Forelimb muscle (tissue), 1 donor: ENCODE data around the gene PYGM. TPM values are rescaled to one million over a fixed set of nuclear protein-coding genes. Genes with fewer than 3 reads are reported as not detected.

ENCODE experiments used
- DNase-seq: peaks from one replicate; pipeline ENCODE4 v3.0.0-alpha.2; 2013; ENCODE audit warnings: low read depth
- polyA plus RNA-seq: library from polyadenylated mRNA; unstranded; fragments of 120-200 nt; gene quantifications from one replicate; pipeline ENCODE4 v1.2.1, GENCODE V29; 2013; ENCODE audit not compliant: insufficient read length

PYGM gene
- polyA plus RNA-seq, 1 donor: 294 TPM

DNA sequence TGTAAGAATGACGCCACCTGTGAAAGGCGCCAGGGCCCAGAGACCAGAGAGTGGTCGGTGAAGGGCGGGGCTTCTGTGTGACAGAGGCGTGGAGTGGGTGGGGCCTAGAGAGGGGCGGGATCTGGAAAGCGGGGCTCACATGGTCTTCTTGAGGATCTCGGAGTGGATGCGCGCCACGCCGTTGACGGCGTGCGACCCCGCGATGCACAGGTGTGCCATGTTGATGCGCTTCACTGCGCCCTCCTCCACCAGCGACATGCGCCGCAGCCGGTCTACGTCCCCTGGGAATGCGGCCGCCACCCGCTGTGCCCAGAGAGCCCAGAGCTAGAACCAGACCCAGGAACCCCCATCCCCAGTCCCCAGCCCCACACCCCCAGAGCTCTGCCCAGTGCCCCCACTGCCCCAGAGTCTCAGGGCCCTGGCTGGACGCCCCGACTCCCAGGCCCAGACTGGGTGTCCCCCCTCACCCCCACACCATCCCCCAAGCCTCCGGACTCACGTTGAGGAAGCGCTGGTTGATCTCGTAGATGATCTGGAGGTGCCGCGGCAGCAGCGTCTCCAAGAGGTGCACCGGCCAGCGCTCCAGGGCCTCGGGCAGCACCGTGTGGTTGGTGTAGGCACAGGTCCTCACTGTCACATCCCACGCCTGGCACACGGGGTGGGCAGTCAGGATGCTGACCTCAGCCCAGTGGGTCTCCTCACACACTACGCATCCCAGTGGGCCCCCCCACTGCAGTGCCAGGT is 6.2 kb downstream of the PYGM start:
- DNase-seq: no peak

DNA sequence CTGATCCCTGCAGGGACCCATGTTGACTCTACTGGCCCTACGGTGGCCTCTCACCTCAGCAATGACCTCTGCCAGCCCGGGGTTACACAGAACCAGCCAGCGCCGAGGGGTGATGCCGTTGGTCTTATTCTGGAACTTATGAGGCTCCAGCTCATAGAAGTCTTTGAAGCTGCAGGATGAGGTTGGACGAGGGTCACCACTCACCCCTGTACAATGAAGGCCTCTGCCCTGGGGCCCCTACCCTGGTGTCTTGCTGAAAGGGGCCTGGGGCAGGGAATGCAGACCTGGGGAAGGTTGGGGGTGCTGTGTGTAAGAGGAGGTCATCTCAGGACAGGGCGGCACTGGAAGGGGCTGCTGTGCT is 6.8 kb downstream of the PYGM start:
- no peak for DNase-seq

DNA sequence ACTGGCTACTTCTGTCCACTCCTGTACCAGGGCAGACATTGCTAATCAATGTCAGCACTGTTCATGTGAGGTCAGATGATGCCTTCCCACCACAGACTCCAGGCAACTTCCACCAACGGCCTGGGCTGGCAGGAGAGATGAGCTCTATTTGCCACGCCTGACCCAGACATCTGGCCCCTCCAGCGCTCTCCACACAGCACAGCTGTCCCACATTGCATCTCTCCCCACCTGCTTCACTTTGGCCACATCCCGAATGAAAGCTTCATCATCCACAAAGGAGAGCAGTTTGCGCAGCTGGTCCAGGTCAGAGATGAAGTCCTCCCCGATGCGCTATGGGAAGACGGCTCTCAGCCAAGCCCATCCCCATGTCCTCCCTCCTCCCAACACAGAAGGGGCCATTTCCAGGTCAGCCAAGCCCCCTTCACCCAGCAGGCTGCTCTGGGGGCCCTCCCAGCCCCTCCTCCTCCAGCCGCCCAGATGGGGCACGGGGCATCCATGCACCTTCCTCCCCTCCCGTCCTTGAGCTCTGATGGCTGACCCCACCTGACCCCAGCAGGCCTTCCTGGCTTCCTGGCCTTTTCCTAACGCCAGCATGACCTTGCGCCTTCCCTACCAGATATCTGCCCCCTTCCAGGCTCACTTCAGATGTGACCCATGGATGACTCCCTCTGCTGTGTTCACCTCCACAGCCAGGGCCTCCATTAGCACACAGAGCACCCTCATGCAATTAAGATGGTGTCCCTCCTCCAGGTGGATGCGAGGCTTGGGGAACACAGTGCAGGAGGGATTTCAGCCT is 7.4 kb downstream of the PYGM start:
- DNase-seq: no peak

DNA sequence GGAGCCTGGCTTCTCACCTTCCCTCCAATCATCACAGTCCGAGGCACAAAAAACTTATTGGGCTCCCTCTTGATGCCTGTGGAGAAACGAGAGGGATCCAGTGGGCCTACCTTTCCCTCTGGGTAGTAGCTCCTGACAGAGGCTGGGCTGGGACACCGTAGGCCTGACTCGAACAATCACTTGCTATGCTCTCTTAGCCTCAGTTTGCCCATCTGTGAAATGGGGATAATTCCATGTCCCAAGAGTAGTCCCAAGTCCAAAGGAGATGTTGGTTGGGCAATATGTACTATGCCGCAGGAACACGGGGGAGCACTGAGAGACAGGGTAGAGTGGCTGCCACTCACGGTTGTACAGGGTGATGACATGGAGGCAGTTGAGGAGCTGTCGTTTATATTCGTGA is 8.2 kb downstream of the PYGM start:
- no peak for DNase-seq

DNA sequence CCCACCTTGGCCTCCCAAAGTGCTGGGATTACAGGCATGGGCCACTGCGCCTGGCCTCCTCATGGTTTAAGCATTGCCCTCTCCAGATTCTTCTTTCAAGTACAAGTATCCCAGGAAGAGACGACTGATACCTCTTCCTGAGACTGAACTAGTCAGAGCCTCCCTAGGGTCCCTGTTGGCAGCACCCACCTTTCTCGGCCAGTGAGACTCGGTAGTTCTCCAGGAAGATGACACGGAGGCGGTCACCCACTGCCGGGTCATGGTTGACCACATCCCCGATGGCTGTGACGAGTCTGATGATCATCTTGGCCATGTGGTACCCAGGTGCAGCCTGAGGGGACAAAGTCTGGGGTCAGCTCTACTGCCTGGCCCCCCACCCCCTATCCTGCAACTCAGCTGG is 8.6 kb downstream of the PYGM start:
- DNase-seq: no peak

DNA sequence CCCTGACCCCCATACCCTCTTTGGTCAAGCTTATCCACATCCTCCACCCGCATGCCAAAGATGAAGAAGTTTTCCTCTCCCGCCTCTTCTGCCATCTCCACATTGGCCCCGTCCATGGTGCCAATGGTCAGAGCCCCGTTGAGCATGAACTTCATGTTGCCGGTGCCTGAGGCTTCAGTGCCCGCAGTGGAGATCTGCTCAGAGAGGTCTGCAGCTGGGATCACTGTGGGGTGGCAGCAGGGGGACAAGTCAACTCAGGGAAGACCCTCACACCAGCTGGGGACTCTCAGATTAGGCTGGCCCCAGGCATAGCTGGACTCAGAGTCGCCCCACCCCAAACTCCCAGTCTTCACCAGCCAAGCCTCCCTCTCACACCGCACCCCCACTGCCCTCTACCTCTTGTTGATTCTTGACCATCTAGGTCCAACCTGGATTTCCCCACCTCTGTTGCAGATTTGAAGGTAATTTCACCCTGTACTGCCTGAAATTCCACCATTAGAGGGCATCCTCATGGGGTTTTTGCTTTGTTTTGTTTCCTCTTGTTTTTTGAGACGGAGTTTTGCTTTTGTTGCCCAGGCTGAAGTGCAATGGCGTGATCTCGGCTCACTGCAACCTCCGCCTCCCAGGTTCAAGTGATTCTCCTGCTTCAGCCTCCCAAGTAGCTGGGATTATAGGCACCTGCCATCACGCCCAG is 9.3 kb downstream of the PYGM start:
- DNase-seq: no peak

DNA sequence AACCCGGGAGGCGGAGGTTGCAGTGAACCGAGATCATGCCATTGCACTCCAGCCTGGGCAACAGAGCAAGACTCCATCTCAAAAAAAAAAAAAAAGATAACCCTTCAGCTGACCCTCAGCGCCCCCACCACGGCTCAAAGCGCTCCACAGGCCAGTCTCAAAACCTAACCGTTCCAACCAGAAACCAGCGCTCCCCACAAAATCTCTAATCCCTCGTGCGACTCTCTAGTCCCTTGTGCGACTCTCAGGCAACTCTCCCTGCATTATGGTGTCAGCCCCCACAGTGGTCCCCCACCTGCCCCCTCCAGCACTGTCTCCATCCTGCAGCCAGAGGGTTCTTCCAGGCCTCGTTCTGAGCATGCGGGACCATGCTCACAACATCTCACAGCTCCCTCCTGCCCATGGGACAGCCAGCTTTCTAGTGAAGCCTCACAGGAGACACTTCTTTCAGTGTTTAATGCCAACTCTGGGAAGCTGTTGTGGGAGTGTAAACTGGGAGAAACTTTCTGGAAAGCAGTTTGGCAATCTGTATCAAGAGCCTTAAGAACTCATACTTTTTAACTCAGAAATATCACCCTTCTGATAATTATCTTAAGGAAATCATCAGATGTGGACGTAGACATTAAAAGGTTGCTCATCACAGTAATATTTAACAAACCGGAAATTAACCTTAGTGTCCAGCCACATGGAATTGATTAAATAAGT is 11.7 kb downstream of the PYGM start:
- no peak for DNase-seq

DNA sequence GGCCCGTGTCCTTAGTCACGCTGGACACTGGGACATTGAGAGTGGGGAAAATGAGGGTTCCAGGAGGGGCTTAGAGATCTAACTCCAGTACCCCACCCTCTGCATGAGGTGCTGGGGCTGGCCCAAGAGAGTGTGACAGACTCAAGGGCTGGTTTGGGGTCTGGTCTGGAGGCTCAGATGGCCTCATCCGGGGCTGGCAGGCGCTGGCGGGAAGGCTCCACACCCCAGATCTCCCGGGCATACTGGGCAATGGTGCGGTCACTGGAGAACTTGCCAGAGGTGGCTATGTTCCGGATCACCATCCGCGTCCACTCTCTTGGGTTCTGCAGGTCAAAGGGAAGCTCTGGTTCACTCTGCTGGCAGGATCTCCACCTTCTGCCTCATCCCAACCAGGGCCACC is 13.3 kb downstream of the PYGM start:
- no peak for DNase-seq

DNA sequence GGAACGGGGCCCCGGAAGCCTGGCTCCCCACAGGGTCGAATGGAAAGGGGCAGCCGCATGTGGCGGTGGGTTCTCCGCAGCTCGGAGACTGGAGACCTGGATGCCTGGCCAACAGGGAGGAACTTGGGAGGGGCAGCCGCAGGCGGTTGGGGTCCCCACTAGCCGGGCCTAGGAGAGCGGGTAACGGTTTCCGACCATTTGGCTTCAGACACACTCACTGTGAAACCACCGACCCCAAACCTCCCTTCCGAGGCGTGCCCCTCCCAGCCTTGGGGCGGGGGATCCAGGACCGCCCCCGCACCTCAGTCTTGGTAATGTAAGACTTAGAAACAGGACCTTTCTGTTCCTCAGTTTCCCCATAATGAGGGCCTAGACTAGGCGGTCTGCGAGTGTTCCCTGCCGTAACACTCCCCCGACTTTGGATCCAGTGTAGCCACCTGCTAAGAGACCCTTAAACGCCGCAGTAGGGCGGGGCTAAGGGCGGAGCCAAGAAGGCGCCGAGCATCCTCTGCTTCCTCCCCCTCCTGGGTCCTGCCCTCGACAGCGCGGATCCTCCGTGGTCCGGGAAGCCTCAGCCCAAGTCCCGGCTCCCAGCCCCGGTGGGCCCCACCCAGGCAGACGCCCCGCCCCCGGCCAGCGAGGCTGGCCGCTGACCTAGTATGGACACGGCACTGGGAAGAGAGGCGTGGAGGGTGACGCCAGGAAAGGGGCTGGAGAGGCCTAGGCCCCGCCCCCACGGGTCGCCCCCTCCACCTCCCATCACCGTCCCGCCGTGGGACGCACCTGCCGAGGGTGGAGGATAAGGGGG is 14.0 kb downstream of the PYGM start:
- no peak for DNase-seq

DNA sequence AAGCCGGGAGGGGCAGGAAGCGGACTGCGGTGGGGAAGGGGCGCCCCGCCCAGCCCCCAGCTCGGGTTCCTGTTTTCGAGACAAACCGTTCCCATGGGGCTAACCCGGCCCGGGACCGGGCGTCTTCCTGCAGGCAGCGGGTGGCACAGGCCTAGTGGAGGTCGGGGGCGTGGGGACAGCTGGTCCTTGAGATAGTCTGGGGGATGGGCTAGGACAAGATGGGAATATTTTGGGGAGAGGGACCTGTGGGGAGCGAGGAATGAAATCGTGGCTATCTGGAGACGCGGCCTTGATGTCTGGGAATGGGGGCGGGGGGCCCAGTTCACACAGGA is 14.6 kb downstream of the PYGM start:
- no peak for DNase-seq

DNA sequence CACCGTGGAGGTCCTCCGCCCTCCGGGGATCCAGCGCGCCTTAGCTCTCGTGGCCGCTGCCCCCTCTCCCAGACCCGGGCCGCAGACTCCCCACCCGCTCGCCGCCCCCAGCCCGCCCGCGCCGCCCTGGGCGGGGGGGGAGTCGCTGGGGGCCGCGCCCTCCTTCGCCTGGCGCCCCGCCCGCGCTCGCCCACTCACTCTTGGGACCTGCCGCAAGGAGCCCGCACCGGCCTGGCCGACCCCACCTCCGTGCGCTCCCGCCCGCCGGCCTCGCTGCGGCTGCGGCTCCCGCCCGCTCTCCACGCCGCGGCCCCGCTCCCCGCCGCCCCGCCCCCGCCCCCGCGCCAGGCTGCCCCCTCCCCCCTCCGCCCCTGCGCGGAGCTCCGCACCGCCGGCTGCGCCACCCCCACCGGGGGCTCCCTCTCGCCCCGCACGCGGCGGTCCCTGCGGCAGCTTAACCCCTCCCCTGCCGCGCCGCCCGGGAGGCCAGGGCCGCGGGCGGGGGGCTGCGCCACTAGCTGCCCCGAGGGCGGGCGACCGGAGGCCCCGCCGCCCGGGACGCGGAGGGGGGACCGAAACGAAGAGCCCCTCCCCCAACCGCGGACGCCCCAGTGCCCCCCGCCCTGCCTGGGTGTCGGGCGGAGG is 15.1 kb downstream of the PYGM start:
- no peak for DNase-seq

DNA sequence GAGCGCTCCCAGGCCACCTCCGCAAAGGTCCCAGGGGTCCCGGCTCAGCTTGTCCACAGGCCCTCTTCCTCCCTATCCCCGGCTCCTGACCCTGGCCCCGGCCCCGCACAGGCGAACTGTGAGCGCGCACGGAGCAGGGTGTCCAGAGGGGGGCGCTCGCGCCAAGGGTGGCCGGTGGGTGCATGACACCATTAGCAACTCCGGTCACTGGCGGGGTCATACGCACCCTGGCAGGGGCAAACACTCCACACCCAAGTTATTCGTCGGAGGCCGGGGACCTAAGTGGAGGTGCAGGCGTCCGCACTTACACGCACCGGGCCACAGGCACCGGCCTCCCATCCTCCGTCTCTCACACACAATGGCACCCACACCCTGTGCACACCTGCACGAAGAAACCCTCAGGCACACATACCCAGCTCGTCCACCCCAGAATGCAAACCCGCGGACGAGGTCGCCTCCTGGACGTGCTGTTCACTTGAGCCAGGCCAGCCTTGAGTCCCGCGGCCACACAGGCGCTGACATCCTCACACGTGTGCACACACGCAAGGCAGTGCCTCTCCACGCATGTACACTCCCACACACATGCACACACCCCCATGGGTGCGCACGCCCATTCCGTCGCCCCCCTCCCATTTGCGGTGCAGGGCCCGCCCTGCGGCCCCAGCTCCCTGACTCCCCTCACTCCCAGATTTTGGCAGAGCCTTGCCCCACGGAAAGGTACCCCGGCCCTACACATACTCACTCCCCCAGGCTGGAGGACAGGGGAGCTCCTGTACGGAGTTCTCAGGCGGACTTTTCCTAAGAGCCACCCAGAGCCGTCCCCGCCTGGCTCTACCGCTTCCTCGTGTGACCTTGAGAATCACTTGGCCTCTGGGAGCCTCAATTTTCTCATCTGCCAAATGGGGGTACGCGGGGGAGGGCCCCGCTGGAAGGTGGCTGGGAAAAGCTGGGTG is 15.9 kb downstream of the PYGM start, which contains the start of gene RASGRP2:
TSS of gene RASGRP2 (minus strand) at position 552 of the 953 bp plus-strand sequence. CDS start 1,276 bp downstream, outside the sequence.
- no peak for DNase-seq

DNA sequence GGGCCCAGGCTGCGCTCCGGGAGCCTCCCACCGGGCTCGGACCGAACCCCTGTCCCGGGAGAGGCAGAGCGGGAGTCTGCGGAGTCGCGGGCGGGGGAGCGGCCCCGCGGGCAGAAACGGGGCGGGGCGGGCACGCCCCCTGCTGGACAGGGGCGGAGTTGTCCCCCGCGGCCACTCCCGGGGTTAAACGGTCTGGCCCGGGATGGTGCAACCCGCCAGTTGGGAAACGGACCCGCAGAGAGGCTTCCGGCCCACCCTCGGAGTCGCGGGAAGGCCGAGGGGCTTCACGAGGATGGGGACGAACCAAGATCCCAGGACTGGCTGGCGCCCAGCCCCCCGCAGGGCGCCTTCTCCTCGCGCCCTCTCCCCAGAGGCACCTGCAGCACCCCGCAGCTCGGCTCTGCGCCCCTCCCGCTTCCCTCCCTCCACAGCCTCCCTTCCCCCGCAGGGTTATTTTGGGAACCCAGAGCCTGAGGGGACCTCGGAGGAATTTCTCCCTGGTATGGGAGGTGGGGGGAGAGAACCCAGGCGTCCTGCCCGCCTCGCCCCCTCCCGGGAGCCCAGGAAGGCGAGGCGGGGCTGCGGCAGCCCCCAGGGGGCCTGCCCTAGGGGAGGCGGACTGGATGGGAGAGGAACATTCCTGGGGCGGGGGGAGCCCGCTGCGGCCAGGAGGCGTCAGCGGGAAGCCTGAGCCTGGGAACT is 16.7 kb downstream of the PYGM start:
- DNase-seq: no peak

DNA sequence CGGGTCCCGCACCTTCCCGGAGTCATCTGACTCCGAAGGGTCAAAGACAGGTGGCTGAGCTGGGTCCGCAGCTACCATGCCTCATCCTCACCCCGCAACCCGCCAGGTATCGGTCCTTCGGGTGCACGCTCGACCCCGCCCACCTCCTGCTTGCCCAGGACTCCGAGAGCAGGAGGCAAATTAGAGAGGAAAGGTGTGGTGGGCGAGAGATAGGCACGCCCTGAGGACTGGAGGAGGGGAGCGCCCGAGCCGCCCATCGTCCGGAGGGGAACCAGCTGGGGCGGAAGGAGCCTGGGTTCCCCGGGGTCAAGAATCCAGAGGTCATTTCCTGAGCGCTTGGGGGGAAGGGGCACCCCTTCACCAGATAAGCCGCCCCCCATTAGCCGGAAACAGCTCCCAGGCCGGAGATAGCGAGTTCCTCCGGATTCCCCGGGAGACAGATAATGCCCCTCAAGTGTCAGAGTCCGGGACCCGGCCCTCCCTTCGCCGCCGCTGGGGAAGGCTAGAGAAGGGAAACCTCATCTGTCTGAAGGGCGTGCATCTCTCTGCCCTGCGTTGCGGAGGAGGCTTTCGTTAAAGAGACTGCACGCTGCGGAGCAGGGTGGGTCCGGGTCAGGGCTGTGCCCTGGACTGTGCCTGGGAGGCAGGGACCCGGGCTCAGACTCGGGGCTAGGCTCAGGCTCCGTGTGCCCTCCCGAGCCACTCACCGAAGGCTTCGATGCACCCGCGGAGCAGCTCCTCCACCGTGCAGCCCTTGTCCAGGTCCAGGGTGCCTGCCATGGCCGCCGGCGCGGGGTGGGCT is 17.5 kb downstream of the PYGM start:
- DNase-seq: no peak

DNA sequence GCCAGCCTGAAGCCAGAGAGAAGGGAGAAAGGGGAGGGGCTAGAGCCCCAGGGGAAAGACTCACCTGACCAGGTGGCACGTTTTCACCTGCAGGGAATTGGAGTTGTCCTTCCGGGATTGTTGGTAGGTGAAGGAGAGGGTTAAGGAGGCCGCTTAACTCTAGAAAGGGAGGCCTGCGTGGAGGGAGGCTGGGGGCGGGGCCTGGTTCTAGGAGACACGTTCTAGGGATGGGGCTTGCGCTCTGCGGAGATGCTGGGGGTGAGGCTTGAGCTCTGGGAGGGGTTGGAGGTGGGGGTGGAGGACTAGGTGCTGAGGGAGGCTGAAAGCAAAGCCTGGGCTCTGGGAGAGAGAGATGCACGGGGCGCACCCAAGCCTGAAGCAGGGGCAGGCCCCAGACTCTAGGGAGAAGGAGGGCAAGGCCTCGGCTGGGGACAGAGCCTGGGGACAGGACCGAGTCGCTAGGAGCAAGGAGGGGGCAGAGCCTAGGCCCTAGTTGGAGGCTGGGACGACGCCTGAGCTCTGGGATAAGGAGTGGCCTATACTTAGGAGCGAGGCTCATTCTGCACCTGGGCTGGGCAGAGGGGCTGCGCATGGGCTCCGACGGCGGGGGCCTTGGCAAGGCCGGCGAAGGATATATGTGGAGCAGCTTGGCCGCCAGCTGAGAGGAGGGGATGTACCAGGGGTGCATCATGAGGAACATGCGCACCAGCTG is 18.2 kb downstream of the PYGM start:
- DNase-seq: no peak

DNA sequence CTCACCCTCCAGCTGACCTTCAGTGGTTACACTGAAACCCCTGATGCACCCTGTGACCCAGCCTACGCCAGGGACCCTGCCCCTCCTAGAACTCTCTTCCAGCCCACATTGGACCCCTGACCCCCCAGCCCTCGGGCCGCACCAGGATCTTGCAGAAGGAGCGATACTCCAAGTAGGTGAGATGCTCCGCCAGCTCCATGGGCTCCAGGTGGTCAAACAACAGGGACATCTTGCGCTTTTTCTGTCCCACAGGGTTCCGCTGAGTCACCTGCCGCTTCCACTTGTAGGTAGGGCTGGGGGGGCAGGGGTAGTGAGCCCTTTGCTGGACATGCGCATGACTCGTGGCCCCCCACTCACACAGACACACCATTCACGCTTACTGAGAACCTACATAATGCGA is 19.9 kb downstream of the PYGM start:
- DNase-seq: no peak

DNA sequence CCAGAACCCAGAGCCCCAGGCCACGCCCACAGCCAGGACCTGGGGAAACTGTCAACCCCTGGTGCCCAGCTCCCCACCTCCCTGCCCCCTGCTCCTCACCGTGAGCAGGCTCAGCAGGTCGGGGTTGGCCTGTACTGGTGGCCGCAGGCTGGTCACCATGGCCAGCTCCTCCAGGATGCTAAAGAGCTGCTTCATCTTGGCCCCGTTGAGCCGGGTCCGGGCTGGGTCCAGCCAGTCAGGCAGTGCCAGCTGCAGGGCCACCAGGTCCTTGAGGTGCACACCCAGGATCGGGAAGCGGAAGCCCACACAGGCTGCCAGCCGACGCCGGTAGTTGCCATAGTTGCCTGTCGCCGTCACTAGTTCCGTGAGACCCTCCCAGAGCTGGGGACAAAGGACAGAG is 23.1 kb downstream of the PYGM start:
- no peak for DNase-seq
